GM21381 (cell line): ENCODE measurements around the gene HTR3B.
"Not testable (repeated sequence)": the region's sequence is repeated elsewhere in the genome, so short reads cannot be mapped to it uniquely, and the experiment has no call there.

Experiments
- ATAC-seq: cut with Tn5 transposase; IDR thresholded peaks from one replicate; pipeline ENCODE4 v1.9.1; 2021; ENCODE audit warnings: mild to moderate bottlenecking, moderate library complexity; ENCODE audit not compliant: unreplicated experiment

HTR3B gene, protein sequence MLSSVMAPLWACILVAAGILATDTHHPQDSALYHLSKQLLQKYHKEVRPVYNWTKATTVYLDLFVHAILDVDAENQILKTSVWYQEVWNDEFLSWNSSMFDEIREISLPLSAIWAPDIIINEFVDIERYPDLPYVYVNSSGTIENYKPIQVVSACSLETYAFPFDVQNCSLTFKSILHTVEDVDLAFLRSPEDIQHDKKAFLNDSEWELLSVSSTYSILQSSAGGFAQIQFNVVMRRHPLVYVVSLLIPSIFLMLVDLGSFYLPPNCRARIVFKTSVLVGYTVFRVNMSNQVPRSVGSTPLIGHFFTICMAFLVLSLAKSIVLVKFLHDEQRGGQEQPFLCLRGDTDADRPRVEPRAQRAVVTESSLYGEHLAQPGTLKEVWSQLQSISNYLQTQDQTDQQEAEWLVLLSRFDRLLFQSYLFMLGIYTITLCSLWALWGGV

DNA sequence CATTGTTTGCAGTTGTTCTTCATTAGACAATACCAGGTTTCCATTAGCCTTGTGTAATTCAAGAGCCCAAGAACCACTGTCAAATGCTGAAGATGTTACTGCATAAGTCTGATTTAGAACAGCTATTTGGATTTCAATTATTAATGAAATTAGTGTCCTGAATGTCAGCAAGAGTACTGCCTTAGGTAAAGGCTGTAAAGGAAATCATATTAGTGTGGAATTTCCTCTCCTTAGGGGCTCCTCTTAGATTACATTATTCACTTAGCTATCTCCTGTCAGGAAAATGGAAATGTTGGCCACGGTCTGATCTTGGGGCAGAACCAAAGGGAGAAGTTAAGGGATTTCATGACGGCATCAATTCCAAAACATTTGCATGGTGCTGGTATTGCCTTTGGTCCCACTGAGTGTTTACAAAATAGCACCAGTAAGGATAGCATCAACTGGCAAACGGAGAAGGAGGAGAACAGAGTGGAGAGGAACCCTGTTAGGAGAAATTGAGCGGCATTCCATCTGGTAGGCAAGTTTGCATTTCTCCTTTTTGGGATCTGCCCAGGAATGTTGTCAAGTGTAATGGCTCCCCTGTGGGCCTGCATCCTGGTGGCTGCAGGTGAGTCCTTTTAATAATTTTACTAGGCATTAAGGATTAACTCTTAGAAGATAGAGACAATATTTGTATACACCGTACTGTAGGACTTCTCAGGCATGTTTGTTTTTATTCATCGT lies at the start of gene HTR3B:
HTR3B (plus strand) TSS at position 418 of the 723 bp plus-strand sequence; CDS start at position 556, 138 bp downstream.
- ATAC-seq = no peak

DNA sequence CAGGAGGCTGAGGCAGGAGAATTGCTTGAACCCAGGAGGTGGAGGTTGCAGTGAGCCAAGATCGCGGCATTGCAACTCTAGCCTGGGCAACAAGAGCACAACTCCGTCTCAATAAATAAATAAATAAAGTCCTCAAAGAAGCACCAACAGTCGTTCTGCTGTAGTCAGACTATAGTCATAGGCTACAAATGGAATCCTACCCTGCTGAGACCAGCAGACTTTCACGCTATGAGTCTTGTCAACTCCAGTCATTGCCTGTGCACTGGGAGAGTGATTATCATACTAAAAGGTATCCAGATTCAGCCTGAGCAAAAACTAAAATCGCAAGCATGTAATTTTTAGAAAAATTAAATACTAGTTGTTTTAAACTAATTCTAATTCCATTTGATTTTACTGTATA lies 48.8 kb upstream of the HTR3B start:
- no peak for ATAC-seq

DNA sequence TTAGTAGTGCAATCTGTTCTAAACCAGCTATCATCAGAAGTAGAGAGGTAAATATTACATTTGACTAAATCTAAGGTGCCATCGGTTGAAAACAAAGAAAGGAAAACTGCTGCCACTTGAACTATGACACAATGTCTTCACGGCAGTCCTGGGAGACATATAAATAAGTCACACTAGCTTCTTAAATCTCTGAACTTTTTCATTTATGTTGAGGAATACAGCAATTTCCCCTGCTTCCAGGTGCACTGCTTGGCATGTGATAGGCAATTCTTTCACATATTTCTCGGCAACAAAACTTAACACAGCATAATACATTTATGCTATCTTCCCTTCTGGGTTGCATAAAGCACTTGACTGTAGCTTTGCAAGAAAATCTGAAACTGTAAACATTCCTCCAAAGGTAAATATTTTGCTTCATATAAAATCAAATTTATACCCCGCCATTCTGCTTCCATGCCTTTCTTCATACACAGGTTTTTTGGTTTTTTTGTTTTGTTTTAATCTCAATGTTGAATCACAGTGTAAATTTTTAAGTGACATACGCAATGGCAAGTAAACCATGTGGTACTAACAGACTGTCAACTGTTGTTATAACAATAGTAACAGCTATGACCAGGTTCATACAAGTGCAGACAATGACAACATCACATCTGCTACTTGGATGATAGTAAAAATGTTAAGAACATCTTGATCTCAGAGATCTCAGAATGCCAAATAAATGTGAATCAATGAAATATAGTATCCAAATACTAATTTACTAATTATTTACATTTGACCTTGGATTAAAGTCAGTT lies 47.4 kb upstream of the HTR3B start:
- no peak for ATAC-seq

DNA sequence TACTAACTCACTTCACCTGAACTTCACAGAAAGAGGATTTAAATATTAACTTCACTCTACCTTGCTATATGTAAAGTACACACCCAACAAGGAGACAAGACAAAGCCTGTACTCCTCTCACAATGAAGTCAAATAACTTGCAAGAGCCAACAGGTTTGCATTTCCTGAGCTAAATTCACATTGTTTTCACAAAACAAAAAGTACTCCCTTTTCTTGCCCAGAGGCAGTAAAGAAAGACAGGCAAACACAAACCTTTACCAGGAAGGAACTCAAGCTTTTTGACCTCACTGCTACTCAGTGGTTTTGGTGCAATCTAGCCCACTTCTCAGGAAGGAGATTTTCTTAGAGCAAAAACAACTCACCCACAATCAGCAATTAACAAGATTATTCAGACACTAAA lies 44.9 kb upstream of the HTR3B start:
- ATAC-seq = no peak

DNA sequence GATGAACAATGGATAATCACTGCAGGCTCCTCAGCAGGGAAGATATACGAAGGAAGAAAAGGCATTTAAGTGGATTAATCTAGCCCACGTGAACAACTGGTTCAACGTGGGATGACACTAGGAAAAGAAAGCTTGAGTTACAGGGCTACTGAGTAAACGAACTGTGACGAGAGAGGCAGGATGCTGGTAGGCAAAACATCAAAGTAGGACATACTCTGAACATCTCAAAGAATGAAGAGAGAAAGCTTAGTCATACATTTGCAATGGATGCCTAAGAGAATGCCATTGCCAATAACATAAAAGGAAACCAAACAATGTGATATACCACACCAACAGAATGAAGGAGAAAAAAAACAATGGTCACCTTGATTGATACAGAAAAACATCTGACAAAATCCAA lies 42.2 kb upstream of the HTR3B start:
- no peak for ATAC-seq

DNA sequence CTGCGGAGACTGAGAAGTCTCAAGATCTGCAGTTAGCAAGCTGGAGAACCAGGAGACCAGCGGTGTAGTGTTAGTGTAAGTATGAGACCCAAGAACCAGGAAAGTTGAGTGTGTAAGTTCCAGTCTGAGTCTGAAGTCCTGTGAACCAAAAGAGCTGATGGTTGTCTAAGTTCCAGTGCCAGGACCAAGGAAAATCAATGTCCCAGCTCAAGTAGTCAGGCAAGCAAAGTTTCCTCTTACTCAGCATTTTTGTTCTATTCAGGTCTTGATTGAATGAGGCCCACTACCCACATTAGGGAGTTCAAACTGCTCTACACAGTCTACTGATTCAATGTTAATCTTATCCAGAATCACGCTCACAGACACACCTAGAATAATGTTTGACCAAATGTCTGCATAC lies 40.2 kb upstream of the HTR3B start:
- ATAC-seq = no peak

DNA sequence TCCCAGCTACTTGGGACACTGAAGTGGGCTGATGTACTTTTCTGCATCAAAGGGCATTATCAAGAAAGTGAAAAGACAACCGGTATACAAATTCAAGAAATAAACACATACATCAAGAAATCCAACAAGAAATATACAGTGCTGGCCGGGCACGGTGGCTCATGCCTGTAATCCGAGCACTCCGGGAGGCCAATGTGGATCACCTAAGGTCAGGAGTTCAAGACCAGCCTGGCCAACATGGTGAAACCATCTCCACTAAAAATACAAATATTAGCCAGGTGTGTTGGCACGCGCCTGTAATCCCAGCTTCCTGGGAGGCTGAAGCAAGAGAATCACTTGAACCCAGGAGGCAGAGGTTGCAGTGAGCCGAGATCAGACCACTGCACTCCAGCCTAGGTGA lies 38.7 kb upstream of the HTR3B start:
- ATAC-seq = no peak

DNA sequence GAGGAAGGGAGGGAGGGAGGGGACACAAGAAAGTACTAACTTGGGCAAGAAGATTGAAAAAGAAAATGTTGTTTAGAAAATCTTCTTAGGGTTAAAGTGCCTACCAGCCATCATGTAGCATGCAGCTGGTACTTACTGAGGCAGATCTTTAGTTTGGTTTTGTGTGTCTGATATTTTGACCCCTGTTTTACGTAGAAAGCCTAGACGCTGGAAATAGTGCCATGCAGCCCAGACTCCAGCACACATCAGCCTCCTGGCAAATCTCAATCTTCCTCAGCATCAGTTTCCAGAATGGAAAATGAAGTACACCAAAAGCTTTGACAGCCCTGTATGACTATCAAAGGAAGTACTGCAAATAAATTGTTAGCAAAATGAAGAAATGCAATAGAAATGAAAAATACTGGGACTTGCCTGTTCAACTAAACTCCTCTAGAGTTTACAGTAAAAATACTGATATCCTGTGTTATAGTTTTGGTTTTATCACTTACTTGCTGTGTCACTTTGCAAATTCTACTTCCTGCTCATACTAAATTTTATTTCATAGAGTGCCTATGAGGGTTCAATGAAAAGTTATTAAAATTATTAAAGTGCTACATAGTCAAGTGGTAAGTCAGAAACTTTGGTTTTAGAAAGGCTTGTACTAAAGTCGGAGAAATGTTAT lies 36.6 kb upstream of the HTR3B start:
- no peak for ATAC-seq

DNA sequence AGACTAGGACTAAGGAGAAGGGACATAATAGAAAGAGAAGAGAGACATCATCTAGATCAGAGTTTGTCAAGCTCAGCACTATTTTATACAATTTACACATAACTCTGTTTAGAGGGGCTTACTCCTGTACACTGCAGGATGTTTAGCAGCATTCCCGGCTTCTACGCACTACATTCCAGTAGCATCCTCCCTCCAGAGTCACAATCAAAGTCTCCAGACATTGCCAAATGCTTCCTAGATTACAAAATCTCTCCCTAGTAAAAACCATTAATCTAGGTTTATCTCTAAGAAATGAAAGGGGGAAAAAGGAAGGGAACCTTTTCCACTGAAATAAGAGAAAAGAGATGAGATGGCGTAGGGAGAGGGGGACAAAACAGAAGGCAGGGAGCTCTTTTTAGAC lies 33.3 kb upstream of the HTR3B start:
- no peak for ATAC-seq

DNA sequence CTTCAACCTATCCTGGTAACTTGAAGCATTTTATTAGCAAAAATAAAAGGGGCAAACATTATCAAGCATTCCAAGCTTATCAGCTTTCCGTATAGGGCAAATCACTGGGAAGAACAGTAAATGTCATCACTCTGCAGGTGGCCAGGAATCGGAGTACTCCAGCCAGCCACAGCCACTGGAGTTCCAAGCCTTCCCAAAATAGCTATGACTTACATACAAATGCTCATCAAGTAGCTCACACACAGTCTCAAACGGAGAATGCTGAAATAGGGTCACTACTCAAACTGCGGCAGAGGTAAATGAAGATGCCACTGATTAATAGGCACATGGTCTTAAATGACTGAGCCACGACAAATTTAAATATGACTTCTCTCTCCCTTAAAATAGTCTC lies 31.4 kb upstream of the HTR3B start:
- no peak for ATAC-seq

DNA sequence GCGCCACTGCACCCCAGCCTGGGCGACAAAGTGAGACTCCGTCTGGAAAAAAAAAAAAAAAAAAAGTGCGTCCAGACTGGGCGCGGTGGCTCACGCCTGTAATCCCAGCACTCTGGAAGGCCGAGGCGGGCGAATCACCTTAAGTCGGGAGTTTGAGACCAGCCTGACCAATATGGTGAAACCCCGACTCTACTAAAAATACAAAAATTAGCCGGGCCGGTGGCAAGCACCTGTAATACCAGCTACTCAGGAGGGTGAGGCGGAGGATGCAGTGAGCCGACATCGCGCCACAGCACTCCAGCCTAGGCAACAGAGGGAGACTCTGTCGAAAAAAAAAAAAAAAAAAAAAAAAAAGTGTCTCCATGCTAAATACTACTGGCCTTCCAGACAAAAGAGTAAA lies 30.5 kb upstream of the HTR3B start:
- no peak for ATAC-seq

DNA sequence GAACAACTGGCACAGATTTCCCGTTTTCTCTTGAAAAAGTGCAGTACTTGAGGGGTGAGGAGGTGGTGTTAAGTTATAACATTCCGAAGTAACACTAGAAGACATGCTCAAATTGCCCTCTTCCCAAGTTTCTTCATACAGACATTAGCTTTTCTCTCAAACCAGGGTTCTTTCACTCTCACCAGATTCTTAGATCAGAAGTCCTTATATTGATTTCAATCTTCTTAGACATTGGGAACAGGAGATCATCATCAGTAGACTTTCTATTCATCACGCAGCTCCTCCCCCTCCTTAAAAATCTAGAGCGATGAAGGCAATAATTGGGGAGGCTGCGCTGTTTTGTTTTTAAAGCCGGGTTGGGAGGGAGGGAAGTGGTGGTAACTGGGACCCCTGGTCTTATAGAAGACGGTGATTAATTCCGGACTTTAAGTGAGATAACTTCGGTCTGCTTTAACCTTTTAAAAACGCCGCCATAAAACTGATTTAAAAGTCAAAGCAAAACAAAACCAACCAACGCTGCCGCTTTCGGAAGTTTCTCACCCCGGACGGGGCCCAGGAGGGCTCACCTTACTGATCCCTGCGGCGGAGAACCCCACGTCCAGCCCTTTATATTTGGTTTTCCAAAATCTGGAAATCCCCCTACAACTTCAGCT lies 29.9 kb upstream of the HTR3B start:
- ATAC-seq = peak; percentile 37

DNA sequence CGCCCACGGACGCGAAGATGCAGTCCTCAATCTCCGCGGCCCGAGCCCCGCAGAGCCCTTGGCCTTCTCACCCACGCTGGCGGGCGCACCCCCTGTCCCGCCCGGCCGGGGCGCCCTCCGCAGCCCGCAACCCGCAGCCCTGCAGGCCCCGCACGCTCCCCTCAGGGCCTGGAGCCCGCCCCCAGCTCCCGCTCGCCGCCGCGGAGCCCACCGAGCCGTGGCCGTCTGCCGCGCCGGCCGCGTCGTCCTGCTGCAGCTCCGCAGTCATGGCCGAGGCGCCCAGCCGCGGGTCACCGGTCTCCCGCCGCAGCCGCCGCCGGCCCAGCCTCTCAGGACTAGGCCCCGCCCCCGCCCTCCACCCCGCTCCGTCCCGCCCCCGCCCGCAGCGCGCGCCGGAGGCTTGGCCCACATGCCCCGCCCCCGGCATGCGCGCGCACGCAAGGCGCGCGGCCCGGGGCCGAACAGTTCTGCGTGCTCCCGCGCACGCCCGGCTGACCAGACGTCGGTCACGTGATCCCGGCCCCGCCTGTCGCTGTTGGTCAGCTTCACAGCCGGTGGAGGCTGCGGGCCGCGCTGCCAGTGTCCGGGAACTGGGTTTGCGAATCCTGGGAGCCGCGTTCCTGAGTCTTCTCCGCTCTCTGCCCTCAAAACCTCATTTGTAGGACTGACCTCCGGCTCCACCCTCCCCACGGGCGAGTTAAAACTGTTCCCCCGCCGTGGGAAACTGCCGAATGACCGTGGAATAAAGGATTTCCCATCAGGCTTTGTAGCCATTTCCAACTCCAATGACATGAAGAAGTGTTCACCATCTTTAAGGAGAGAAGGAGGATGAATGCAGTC lies 29.1 kb upstream of the HTR3B start, which contains the start of gene USP28:
USP28 (minus strand) TSS at position 339 of the 840 bp plus-strand sequence; CDS start at position 268, 71 bp downstream.
- ATAC-seq = peak; percentile 86

DNA sequence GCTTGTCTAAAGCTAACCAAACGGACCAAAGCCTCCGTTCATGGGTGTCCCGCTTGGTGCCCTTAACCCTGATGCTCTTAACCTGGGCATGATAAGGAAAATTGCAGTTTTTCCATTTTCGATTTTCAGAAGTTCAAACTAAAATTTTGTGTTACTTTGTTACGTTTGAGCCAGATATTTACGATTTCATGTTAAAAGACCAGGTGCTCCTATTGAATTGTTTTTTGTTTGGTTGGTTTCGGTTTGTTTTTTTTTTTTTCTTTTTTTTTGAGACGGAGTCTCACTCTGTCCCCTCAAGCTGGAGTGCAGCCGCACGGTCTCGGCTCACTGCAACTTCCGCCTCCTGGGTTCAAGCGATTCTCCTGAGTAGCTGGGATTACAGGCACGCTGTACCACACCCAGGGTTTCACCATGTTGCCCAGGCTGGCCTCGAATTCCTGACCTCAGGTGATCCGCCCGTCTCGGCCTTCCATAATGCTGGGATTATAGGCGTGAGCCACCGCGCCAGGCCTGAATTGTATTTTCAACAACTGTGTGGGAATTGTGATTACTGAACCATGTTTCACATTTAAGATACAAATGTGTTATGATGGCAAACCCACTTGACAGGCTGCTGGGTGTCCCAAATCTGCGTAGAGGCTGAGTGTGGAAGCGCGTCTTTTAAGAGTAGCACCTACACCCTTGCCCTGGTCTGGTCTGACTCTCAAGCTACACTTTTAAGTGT lies 28.4 kb upstream of the HTR3B start:
- no peak for ATAC-seq

DNA sequence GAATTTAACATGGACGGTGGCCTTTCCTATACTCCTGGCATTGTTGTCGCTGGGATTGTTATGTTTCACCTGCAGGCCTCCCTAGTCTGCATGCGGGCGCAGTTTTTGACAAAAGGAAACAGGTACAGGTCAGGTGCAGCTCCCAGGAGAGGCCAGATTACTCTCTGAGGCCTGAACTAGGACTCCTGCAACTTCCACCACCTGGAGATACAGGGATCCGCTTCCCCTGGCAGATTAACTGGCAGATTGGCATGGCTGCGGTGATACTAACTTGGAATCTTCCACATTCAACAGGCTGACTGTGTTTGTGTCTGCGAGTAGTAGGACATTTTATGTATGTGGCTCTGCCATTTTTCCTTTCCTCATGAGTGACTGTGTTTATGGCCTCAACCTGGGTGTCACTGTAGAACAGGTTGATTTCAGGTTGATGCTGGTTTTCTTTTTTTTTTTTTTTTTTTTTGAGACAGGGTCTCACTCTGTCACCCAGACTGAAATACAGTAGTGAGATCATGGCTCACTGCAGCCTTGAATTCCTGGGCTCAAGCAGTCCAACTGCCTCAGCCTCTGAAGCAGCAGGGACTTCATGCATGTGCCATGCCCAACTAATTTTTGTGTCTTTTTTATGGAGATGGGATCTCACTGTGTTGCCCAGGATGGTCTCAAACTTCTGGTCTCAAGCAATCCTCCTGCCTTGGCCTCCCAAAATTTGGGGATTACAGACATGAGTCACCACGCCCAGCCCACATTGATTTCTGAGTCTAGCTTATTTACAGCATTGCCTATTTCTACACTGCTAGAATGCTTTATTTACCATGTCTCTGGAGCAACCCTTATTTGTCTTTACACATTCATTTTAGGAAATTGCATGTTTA lies 27.6 kb upstream of the HTR3B start:
- ATAC-seq = no peak

DNA sequence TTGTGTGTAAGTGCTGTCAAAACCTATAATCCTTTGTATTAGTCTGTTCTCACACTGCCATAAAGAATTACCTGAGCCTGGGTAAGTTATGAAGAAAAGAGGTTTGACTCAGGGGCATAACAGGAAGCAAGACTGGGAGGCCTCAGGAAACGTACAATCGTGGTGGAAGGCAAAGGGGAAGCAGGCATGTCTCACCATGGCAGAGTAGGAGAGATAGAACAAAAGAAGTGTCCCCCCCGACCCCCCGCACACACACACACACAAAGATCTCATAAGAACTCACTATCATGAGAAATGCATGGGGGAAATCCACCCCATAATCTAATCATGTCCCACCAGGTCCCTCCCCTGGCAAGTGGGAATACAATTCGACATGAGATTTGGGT lies 26.9 kb upstream of the HTR3B start:
- ATAC-seq = no peak

DNA sequence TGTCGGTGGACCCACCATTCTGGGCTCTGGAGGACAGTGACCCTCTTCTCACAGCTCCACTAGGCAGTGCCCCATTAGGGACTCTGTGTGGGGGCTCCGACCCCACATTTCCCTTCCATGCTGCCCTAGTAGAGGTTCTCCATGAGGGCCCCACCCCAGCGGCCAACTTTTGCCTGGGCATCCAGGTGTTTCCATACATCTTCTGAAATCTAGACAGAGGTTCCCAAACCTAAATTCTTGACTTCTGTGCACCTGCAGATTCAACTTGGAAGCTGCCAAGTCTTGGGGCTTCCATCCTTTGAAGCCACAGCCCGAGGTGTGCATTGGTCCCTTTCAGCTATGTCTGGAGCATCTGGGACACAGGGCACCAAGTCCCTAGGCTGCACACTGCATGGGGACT lies 25.1 kb upstream of the HTR3B start:
- ATAC-seq = not testable (repeated sequence)

DNA sequence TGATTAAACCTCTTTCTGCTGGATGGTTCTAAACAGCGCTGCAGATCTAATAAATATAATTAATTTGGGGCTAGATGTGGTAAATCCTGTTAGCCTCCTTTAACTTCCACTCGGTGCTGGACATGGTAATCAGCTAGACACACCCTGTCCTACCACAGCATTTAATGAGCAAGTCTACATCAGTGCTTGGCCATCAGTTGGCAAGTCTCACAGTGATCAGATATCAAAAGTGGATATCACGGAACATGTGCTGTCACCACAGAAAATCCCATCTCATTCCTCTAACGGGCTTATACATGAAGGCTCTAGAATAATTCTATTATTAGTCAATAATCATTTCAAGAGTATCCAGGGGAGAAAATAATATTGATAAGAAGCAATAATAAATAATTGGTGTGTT lies 23.6 kb upstream of the HTR3B start:
- ATAC-seq = no peak
